Psoas muscle (tissue), 8 donors: Measurements from ENCODE around the gene RIC8B. TPM values are rescaled to one million over a fixed set of nuclear protein-coding genes. Genes with fewer than 3 reads are reported as not detected.
"Not testable (repeated sequence)": the region's sequence is repeated elsewhere in the genome, so short reads cannot be mapped to it uniquely, and the experiment has no call there.

Experiments
- ATAC-seq, 4 donors: fragments of 200-7000 bp; cut with Tn5 transposase; one replicate each; pipeline ENCODE4 v1.9.1; 2020; ENCODE audit warnings: moderate library complexity in 3 of 4, mild to moderate bottlenecking in 2 of 4
- DNase-seq, 2 donors: peaks; one replicate each; pipeline ENCODE4 v3.0.0-alpha.2; 2020
- H3K27ac ChIP-seq: fragments of 200-600 bp; one replicate; pipeline ENCODE4 v1.8.0; 2022
- H3K27me3 ChIP-seq, 3 donors: fragments of 200-600 bp in 1 of 3; one replicate each; pipeline versions ENCODE4 v1.6.1 to v1.8.0; 2013 to 2022; ENCODE audit warnings: low read length in 2 of 3, mild to moderate bottlenecking in 2 of 3, moderate library complexity in 1 of 3; ENCODE audit not compliant: insufficient read depth in 3 of 3
- H3K36me3 ChIP-seq, 2 donors: fragments of 200-600 bp in 1 of 2; one replicate each; pipeline versions ENCODE4 v1.6.1 to v1.8.0; 2013 to 2022; ENCODE audit warnings: low read depth in 1 of 2, mild to moderate bottlenecking in 1 of 2, moderate library complexity in 1 of 2; ENCODE audit not compliant: insufficient read depth in 1 of 2
- H3K4me1 ChIP-seq: fragments of 200-600 bp; one replicate; pipeline ENCODE4 v1.8.0; 2022
- H3K4me3 ChIP-seq: fragments of 200-600 bp; one replicate; pipeline ENCODE4 v1.8.0; 2022; ENCODE audit warnings: mild to moderate bottlenecking
- H3K9me3 ChIP-seq: fragments of 200-600 bp; one replicate; pipeline ENCODE4 v1.8.0; 2022
- CTCF ChIP-seq: fragments of 200-600 bp; IDR thresholded peaks from one replicate; pipeline ENCODE4 v1.8.0; 2022; ENCODE audit warnings: antibody characterized with exemption
- WGBS, 3 donors: extraction: QIAGEN DNeasy Blood & Tissue Kit; methylation state at CpG; one replicate each; pipeline versions ENCODE4 v1.1.6 to v1.1.7; 2013; 5-methylcytosine and 5-hydroxymethylcytosine counted together
- intact Hi-C, 2 donors: fragments of 100-400 bp; cut with DNase I; formaldehyde crosslinking; loops; one replicate each; pipeline versions ENCODE4 v1.11.0 to v1.14.2; 2022
- long read RNA-seq, 2 donors: library from polyadenylated mRNA; unstranded; transcript quantifications; one replicate each; pipeline ENCODE4 v2.0.0, GENCODE V29; 2021
- polyA plus RNA-seq, 3 donors: library from polyadenylated mRNA; stranded (reverse); fragments of 200-250 nt; gene quantifications; one replicate each; pipeline ENCODE4 v1.2.3, GENCODE V29; 2013
- total RNA-seq, 4 donors: library from RNA; stranded (reverse); fragmentation: NEBNext Ultra II Directional in 2 of 4; extraction: Animal tissue kit (Norgen Biotek cat#: 25700) in 2 of 4; gene quantifications; one replicate each; pipeline versions ENCODE4 v1.2.1 to v1.2.4, GENCODE V29; 2021 to 2023
- donor health status: healthy with polysubstance abuse.
- donor health status: DM: no; HTN: no; CAD: no; lungs with moderate emphysema.
- donor health status: Bipolar disorder and iron deficiency.
- donor health status: healthy.
- donor health status: DM: yes; HTN: yes; CAD: no.
- donor health status: DM: no; HTN: no; CAD: no.
- donor health status: DM: no; HTN: no; CAD: no.
- donor health status: DM: yes; HTN: yes; CAD: no.

RIC8B gene
- total RNA-seq, result 10 to 100 TPM in 3 of 4 donors, 1 to 10 TPM in 1; 5.8 to 12.0 (median 11.1) TPM
- polyA plus RNA-seq, result 10 to 100 TPM in 1 of 3 donors, 1 to 10 TPM in 2; 4.9 to 19.3 (median 7.2) TPM
- long read RNA-seq, donor 1, result 0 reads
- long read RNA-seq, donor 2, full-length matches to known transcripts, result 9 of 11 reads
- long read RNA-seq, donor 2, partial matches to known transcripts, result 2 of 11 reads
- long read RNA-seq, donor 2, other reads (novel, unspliced or antisense), result 0 of 11 reads

- peaks cover 0 to 5% of the 10 kb centered on the region in 2 donors for H3K36me3 ChIP-seq
- TF ChIP-seq CTCF, result no peak
- WGBS, 3 donors, result 0 to 1% (median 1%) methylated on average over 50 to 66 of the region's 66 CpGs
- no peaks in the 10 kb centered on the region for H3K27me3 ChIP-seq
- H3K4me3 ChIP-seq, result peak within 1 kb of the TSS; percentile 77
- peak; percentile 96 to 97 (median 96) for ATAC-seq
- H3K9me3 ChIP-seq, result no peaks in the 10 kb centered on the region
- DNase-seq, result peak; percentile 94 to 96
- peaks cover 21% of the 10 kb centered on the region for H3K4me1 ChIP-seq
- peak within 1 kb of the TSS; percentile 98 for H3K27ac ChIP-seq
- intact Hi-C loops, result no loop called here
These were observed at the start of gene RIC8B for GRCh38 chr12:106774005-106774807. Gene RIC8B, plus strand, starts transcription at chr12:106774682. Its CDS starts 64 bp downstream, at chr12:106774746.

- no peaks in the 10 kb centered on the region for H3K4me1 ChIP-seq
- no peak for TF ChIP-seq CTCF
- no peak for DNase-seq
These were observed 49.5 kb upstream of the RIC8B start for GRCh38 chr12:106724934-106725333.

GRCh38 chr12:106726603-106727202 is 47.8 kb upstream of the RIC8B start:
- DNase-seq, H3K27me3 ChIP-seq, H3K36me3 ChIP-seq, H3K4me3 ChIP-seq, H3K9me3 ChIP-seq, H3K27ac ChIP-seq, H3K4me1 ChIP-seq, intact Hi-C loops, ATAC-seq: not testable (repeated sequence)
- 92 to 95% (median 93%) methylated on average over 5 of the region's 5 CpGs for WGBS, 3 donors

More at GRCh38 chr12:106724934-106725333, 49.5 kb upstream of the RIC8B start:
- Histone ChIP-seq H3K27me3 (no peaks in the 10 kb centered on the region), H3K4me3 (no peak overlapping the region), H3K27ac (no peak overlapping the region), H3K36me3 (no peaks in the 10 kb centered on the region), H3K9me3 (no peaks in the 10 kb centered on the region)
- intact Hi-C loops, result no loop called here
- 78 to 86% (median 79%) methylated on average over 6 of the region's 6 CpGs for WGBS, 3 donors
- no peak for ATAC-seq

GRCh38 chr12:106729611-106730010 is 44.9 kb upstream of the RIC8B start:
- no peaks in the 10 kb centered on the region for H3K4me1 ChIP-seq
- H3K4me3 ChIP-seq, result no peak overlapping the region
- no peak overlapping the region for H3K27ac ChIP-seq
- no peaks in the 10 kb centered on the region for H3K27me3 ChIP-seq
- intact Hi-C loops, result loop anchor here (10.0 kb wide), 2 partner anchors 115 to 185 kb away; no protein-coding TSS in a partner anchor
- no peak for TF ChIP-seq CTCF
- DNase-seq, result no peak
- no peaks in the 10 kb centered on the region for H3K36me3 ChIP-seq
- 94 to 100% (median 98%) methylated on average over 1 of the region's 1 CpG for WGBS, 3 donors
- ATAC-seq, result no peak
- no peaks in the 10 kb centered on the region for H3K9me3 ChIP-seq

- Histone ChIP-seq H3K36me3 (no peaks in the 10 kb centered on the region), H3K27me3 (no peaks in the 10 kb centered on the region), H3K4me3 (no peak overlapping the region), H3K4me1 (no peaks in the 10 kb centered on the region), H3K27ac (no peak overlapping the region), H3K9me3 (no peaks in the 10 kb centered on the region)
- no peak for ATAC-seq
- no peak for DNase-seq
- no peak for TF ChIP-seq CTCF
- WGBS, 3 donors, result 95 to 98% (median 96%) methylated on average over 5 of the region's 5 CpGs
- intact Hi-C loops, result loop anchor here (10.0 kb wide), 2 partner anchors 112 to 182 kb away; no protein-coding TSS in a partner anchor
These were observed 41.6 kb upstream of the RIC8B start for GRCh38 chr12:106732890-106733289.
